HG03460 (cell line): ENCODE results near the gene EDNRB.

Source experiments
- ATAC-seq: cut with Tn5 transposase; IDR thresholded peaks from one replicate; pipeline ENCODE4 v1.9.1; 2021; ENCODE audit not compliant: unreplicated experiment

EDNRB gene

GRCh38 chr13:77898097-77898496 lies 20.5 kb downstream of the EDNRB start:
- ATAC-seq: peak; percentile 86

- ATAC-seq: no peak
Measured at GRCh38 chr13:77896977-77897376, 21.7 kb downstream of the EDNRB start.

- no peak for ATAC-seq
Measured at GRCh38 chr13:77896536-77896935, 22.1 kb downstream of the EDNRB start.

- no peak for ATAC-seq
Measured at GRCh38 chr13:77894743-77895142, 23.9 kb downstream of the EDNRB start.

- no peak for ATAC-seq
Measured at GRCh38 chr13:77893066-77893465, 25.6 kb downstream of the EDNRB start.

GRCh38 chr13:77892491-77892890 lies 26.1 kb downstream of the EDNRB start:
- no peak for ATAC-seq

- no peak for ATAC-seq
Measured at GRCh38 chr13:77891486-77891885, 27.1 kb downstream of the EDNRB start.

GRCh38 chr13:77891041-77891440 lies 27.6 kb downstream of the EDNRB start:
- no peak for ATAC-seq

GRCh38 chr13:77883328-77883727 lies 35.3 kb downstream of the EDNRB start:
- no peak for ATAC-seq

- ATAC-seq: no peak
Measured at GRCh38 chr13:77878190-77878589, 40.4 kb downstream of the EDNRB start.

- ATAC-seq: no peak
Measured at GRCh38 chr13:77876176-77876575, 42.5 kb downstream of the EDNRB start.

- ATAC-seq: no peak
Measured at GRCh38 chr13:77874406-77874805, 44.2 kb downstream of the EDNRB start.

GRCh38 chr13:77872995-77873394 lies 45.6 kb downstream of the EDNRB start:
- ATAC-seq: no peak

- no peak for ATAC-seq
Measured at GRCh38 chr13:77871596-77871995, 47.0 kb downstream of the EDNRB start.

GRCh38 chr13:77868717-77869116 lies 49.9 kb downstream of the EDNRB start:
- ATAC-seq: no peak

GRCh38 chr13:77866971-77867370 lies 51.7 kb downstream of the EDNRB start:
- no peak for ATAC-seq

GRCh38 chr13:77865622-77866021 lies 53.0 kb downstream of the EDNRB start:
- no peak for ATAC-seq

GRCh38 chr13:77863144-77863543 lies 55.5 kb downstream of the EDNRB start:
- ATAC-seq: no peak

GRCh38 chr13:77861741-77862140 lies 56.9 kb downstream of the EDNRB start:
- ATAC-seq: no peak

- ATAC-seq: no peak
Measured at GRCh38 chr13:77860507-77860981, 58.1 kb downstream of the EDNRB start.

GRCh38 chr13:77859450-77859849 lies 59.2 kb downstream of the EDNRB start:
- no peak for ATAC-seq

- no peak for ATAC-seq
Measured at GRCh38 chr13:77857531-77858209, 61.0 kb downstream of the EDNRB start.

- no peak for ATAC-seq
Measured at GRCh38 chr13:77853703-77854102, 64.9 kb downstream of the EDNRB start.
